Esophagus (tissue), 2 donors: ENCODE results near the gene CLDN34. TPM values are rescaled to one million over a fixed set of nuclear protein-coding genes. Genes with fewer than 3 reads are reported as not detected.

Experiments used
- polyA plus RNA-seq, 2 donors: library from polyadenylated mRNA; stranded (reverse); fragments of 200-250 nt; gene quantifications; one replicate each; pipeline ENCODE4 v1.2.3, GENCODE V29; 2013
- donor health status: healthy with polysubstance abuse.
- donor health status: Bipolar disorder and iron deficiency.

Gene CLDN34
- polyA plus RNA-seq, 2 donors = 0.15 to 0.45 TPM

Other genes with a start within 250 kb of the CLDN34 start
- 1 to 10 TPM; 1.7 to 2.2 TPM for gene GPR143, start 201.5 kb upstream of the CLDN34 start, polyA plus RNA-seq
- gene SHROOM2, start 180.9 kb upstream of the CLDN34 start, polyA plus RNA-seq = 1 to 10 TPM; 3.3 to 3.8 TPM
- gene CLCN4, start 189.6 kb downstream of the CLDN34 start, polyA plus RNA-seq = under 1 TPM; 0.06 to 0.16 TPM